ENCODE measurements around the gene SETDB1. TPM values are rescaled to one million over a fixed set of nuclear protein-coding genes. Genes with fewer than 3 reads are reported as not detected.

Gene SETDB1
- total and polyA plus RNA-seq, 2 of the 13 experiments (the other 11 are each of a cell fraction or from before 2014, with no cell fraction given) = 33.1 to 34.6 TPM

DNA sequence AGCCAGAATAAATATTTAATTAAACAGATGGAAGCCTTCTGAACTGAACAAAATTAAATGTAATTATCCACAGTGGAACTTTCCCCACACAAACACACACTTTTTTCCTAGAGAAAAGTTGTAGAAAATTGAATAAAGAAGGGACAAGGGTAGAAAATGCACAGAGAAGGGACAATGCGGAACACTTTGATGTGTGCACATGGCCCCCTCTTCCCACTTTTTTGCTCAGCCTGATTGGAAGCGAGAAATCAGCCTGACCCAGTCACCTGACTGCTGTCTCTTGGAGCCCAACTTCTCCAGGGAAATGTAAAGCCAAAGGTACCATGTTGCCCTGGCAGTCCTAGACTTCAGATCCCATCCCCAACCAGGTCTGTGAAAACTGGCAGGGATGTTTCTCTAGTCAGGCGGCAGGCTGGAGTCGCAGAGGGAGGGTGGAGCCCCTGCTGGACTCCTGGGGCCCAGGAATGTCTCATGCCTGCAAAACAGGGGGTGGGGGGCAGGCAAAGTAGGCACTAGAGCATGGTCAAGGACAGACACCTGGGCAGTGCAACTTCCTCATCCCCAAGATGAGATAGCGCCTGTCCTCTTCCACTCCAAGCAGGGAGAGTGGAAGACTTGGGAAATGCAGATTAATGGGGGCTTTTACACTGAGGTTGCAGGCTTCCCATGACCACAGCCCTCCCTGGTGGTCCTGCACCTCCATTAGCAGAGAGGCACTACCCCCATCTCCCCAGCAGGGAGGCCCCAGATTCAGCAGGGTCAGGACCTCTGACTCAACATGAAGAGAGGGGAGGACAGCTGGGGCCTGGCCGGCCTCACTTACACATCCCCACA, 45.6 kb downstream of the SETDB1 start:
- POLR2A ChIA-PET = interaction anchor here (0.6 to 10.3 kb wide), 18 partner anchors 9 to 403 kb away, joined by 3 to 114 read pairs (median 6); partner anchors contain the start of genes ANXA9, ENSA, MINDY1 and SETDB1
- H3K27ac ChIP-seq (ENCODE audit: extremely low read length, insufficient read depth, low read length) = peak overlapping the region; percentile 96
- WGBS (ENCODE audit: low lambda C conversion rate) = 3% methylated on average over 5 of the region's 6 CpGs
- FAIRE-seq = peak; percentile 12
- intact Hi-C loops (cut with micrococcal nuclease; ENCODE audit: unreplicated experiment) (loop anchor here (5.0 kb wide), 1 partner anchor 36 kb away; the partner anchor contains the start of genes MINDY1 and PRUNE1), in situ Hi-C loops (cut with HindIII; ENCODE audit: extremely low pct_ligation_motif_present, low pct_unique_long_range_greater_than_20kb) (no loop called here)
- H3K4me3 ChIP-seq (replicated peaks in 1 of 3; ENCODE audit: insufficient read depth in 1 of 3, low read depth in 2 of 3, low read length in 3 of 3) = peak overlapping the region; percentile 71 to 95 (median 89)
- peak overlapping the region; percentile 98 for H3K4me2 ChIP-seq (ENCODE audit: low read depth, low read length)
- ATAC-seq = peak; percentile 50
- no peak overlapping the region for H2AFZ ChIP-seq (ENCODE audit: low read length)
- CTCF ChIA-PET (ENCODE audit: low intra/inter-chr PET ratio, low total read pairs) = interaction anchor here (2.5 kb wide), 1 partner anchor 9 kb away, joined by 18 read pairs; the partner anchor contains the start of gene ANXA9
- H3K27me3 ChIP-seq (ENCODE audit: control insufficient read depth in 1 of 2, insufficient read depth in 2 of 2, low read length in 2 of 2) = no peaks in the 10 kb centered on the region; a peak in 1 of 5 replicates
- no TSS peak for BruUV-seq (replicated peaks)
- peaks cover 63% of the 10 kb centered on the region for H3K79me2 ChIP-seq (ENCODE audit: insufficient read depth, low read length)
- DNase-seq (ENCODE audit: low spot score) = peak; percentile 87
- H3K9me3 ChIP-seq (ENCODE audit: low read length) = no peaks in the 10 kb centered on the region
- H3K9ac ChIP-seq (ENCODE audit: insufficient read depth, low read depth, low read length) = peak overlapping the region; percentile 97
- peaks cover 21% of the 10 kb centered on the region for H4K20me1 ChIP-seq (ENCODE audit: insufficient read depth, low read length)
- peaks cover 64% of the 10 kb centered on the region for H3K4me1 ChIP-seq (ENCODE audit: insufficient read depth, low read length)
- peaks cover 15 to 26% of the 10 kb centered on the region in 2 experiments for H3K36me3 ChIP-seq (replicated peaks in 1 of 2; ENCODE audit: control insufficient read depth in 1 of 2, insufficient read depth in 2 of 2, low read length in 2 of 2)
- TF ChIP-seq MAFK (conservative IDR thresholded peaks at IDR 0.05 in 1 of 2, IDR thresholded peaks at IDR 0.05 in 1 of 2; ENCODE audit: low read length in 2 of 2) (no peak), ZNF792 (CRISPR knock-in tag; IDR thresholded peaks at IDR 0.05) (peak; percentile 62; the same call in 1 of the 2 replicates), FOXO1 (CRISPR knock-in tag; IDR thresholded peaks at IDR 0.05) (0 out of 2 replicates have a peak, but pooled peaks have one; percentile 29), RAD51 (IDR thresholded peaks at IDR 0.05; ENCODE audit: borderline replicate concordance) (peak; percentile 26; the same call in 1 of the 2 replicates), MIER2 (CRISPR knock-in tag; IDR thresholded peaks at IDR 0.05) (no peak), SPEN (CRISPR knock-in tag; IDR thresholded peaks at IDR 0.05; ENCODE audit: low read depth) (peak; percentile 9; the same call in 1 of the 2 replicates), PHF8 (CRISPR knock-in tag; IDR thresholded peaks at IDR 0.05) (peak; percentile 39; the same call in 1 of the 2 replicates), HHEX (CRISPR knock-in tag; IDR thresholded peaks at IDR 0.05) (peak; percentile 7; the same call in 1 of the 2 replicates), HMGA1 (CRISPR knock-in tag; conservative IDR thresholded peaks at IDR 0.05) (no peak), ZSCAN25 (CRISPR knock-in tag; IDR thresholded peaks at IDR 0.05) (peak; percentile 13; the same call in 1 of the 2 replicates)
- TF ChIP-seq, protein P1, sequence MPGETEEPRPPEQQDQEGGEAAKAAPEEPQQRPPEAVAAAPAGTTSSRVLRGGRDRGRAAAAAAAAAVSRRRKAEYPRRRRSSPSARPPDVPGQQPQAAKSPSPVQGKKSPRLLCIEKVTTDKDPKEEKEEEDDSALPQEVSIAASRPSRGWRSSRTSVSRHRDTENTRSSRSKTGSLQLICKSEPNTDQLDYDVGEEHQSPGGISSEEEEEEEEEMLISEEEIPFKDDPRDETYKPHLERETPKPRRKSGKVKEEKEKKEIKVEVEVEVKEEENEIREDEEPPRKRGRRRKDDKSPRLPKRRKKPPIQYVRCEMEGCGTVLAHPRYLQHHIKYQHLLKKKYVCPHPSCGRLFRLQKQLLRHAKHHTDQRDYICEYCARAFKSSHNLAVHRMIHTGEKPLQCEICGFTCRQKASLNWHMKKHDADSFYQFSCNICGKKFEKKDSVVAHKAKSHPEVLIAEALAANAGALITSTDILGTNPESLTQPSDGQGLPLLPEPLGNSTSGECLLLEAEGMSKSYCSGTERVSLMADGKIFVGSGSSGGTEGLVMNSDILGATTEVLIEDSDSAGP (CRISPR knock-in tag; IDR thresholded peaks at IDR 0.05; ENCODE audit: borderline replicate concordance) = peak; percentile 55; the same call in 1 of the 2 replicates
- TF ChIP-seq, protein P2, sequence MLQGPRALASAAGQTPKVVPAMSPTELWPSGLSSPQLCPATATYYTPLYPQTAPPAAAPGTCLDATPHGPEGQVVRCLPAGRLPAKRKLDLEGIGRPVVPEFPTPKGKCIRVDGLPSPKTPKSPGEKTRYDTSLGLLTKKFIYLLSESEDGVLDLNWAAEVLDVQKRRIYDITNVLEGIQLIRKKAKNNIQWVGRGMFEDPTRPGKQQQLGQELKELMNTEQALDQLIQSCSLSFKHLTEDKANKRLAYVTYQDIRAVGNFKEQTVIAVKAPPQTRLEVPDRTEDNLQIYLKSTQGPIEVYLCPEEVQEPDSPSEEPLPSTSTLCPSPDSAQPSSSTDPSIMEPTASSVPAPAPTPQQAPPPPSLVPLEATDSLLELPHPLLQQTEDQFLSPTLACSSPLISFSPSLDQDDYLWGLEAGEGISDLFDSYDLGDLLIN (CRISPR knock-in tag; IDR thresholded peaks at IDR 0.05; ENCODE audit: borderline replicate concordance) = 0 out of 2 replicates have a peak, but pooled peaks have one; percentile 27
- TF ChIP-seq, protein P3, sequence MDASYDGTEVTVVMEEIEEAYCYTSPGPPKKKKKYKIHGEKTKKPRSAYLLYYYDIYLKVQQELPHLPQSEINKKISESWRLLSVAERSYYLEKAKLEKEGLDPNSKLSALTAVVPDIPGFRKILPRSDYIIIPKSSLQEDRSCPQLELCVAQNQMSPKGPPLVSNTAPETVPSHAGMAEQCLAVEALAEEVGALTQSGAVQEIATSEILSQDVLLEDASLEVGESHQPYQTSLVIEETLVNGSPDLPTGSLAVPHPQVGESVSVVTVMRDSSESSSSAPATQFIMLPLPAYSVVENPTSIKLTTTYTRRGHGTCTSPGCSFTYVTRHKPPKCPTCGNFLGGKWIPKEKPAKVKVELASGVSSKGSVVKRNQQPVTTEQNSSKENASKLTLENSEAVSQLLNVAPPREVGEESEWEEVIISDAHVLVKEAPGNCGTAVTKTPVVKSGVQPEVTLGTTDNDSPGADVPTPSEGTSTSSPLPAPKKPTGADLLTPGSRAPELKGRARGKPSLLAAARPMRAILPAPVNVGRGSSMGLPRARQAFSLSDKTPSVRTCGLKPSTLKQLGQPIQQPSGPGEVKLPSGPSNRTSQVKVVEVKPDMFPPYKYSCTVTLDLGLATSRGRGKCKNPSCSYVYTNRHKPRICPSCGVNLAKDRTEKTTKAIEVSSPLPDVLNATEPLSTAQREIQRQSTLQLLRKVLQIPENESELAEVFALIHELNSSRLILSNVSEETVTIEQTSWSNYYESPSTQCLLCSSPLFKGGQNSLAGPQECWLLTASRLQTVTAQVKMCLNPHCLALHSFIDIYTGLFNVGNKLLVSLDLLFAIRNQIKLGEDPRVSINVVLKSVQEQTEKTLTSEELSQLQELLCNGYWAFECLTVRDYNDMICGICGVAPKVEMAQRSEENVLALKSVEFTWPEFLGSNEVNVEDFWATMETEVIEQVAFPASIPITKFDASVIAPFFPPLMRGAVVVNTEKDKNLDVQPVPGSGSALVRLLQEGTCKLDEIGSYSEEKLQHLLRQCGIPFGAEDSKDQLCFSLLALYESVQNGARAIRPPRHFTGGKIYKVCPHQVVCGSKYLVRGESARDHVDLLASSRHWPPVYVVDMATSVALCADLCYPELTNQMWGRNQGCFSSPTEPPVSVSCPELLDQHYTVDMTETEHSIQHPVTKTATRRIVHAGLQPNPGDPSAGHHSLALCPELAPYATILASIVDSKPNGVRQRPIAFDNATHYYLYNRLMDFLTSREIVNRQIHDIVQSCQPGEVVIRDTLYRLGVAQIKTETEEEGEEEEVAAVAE (CRISPR knock-in tag; IDR thresholded peaks at IDR 0.05; ENCODE audit: borderline replicate concordance) = peak; percentile 32; the same call in 1 of the 2 replicates
- TF ChIP-seq, protein P4, sequence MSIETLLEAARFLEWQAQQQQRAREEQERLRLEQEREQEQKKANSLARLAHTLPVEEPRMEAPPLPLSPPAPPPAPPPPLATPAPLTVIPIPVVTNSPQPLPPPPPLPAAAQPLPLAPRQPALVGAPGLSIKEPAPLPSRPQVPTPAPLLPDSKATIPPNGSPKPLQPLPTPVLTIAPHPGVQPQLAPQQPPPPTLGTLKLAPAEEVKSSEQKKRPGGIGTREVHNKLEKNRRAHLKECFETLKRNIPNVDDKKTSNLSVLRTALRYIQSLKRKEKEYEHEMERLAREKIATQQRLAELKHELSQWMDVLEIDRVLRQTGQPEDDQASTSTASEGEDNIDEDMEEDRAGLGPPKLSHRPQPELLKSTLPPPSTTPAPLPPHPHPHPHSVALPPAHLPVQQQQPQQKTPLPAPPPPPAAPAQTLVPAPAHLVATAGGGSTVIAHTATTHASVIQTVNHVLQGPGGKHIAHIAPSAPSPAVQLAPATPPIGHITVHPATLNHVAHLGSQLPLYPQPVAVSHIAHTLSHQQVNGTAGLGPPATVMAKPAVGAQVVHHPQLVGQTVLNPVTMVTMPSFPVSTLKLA (IDR thresholded peaks at IDR 0.05) = peak; percentile 2; the same call in 1 of the 2 replicates
